CD14-positive monocyte (primary cell): Measurements from ENCODE around the gene ST6GALNAC2. TPM values are rescaled to one million over a fixed set of nuclear protein-coding genes. Genes with fewer than 3 reads are reported as not detected.

Source experiments
- DNase-seq, 3 donors: peaks; one replicate each; pipeline ENCODE4 v3.0.0-alpha.2; 2011 to 2022
- H2AFZ ChIP-seq: 2 replicates; pipeline ENCODE4 v1.6.0; 2012; ENCODE audit warnings: mild to moderate bottlenecking, low read depth, low read length, inconsistent platforms; ENCODE audit not compliant: insufficient read depth, poor library complexity, severe bottlenecking
- H3K27ac ChIP-seq, 2 donors: 1 replicate in 1 of 2; 2 replicates in 1 of 2; pipeline ENCODE4 v1.5.1; 2012 to 2013; ENCODE audit warnings: low read length in 2 of 2, control low read depth in 1 of 2, inconsistent platforms in 1 of 2, low read depth in 1 of 2, mild to moderate bottlenecking in 1 of 2
- H3K27me3 ChIP-seq, 2 donors: one replicate each; pipeline versions ENCODE4 v1.6.0 to v1.6.1; 2011 to 2013; ENCODE audit warnings: low read length in 2 of 2; ENCODE audit not compliant: control insufficient read depth in 2 of 2, insufficient read depth in 2 of 2
- H3K36me3 ChIP-seq, 2 donors: replicated peaks in 1 of 2; 1 replicate in 1 of 2; 2 replicates in 1 of 2; pipeline versions ENCODE4 v1.5.1 to v1.6.1; 2012 to 2013; ENCODE audit warnings: low read length in 2 of 2, control low read depth in 1 of 2, inconsistent platforms in 1 of 2, mild to moderate bottlenecking in 1 of 2; ENCODE audit not compliant: insufficient read depth in 2 of 2, control insufficient read depth in 1 of 2
- H3K4me1 ChIP-seq, 2 donors: 1 replicate in 1 of 2; 2 replicates in 1 of 2; pipeline versions ENCODE4 v1.5.1 to v1.6.1; 2012 to 2013; ENCODE audit warnings: low read length in 2 of 2, control low read depth in 1 of 2, inconsistent platforms in 1 of 2, mild to moderate bottlenecking in 1 of 2, moderate library complexity in 1 of 2; ENCODE audit not compliant: insufficient read depth in 2 of 2, control insufficient read depth in 1 of 2
- H3K4me2 ChIP-seq: replicated peaks from 2 replicates; pipeline ENCODE3; 2012; ENCODE audit warnings: low read length, moderate library complexity, mild to moderate bottlenecking; ENCODE audit not compliant: poor library complexity, severe bottlenecking; ENCODE audit errors: extremely low read depth
- H3K4me3 ChIP-seq, 3 experiments: fragments of 200-600 bp in 1 of 3; sonication (generic) in 1 of 3; replicated peaks in 1 of 3; 1 replicate in 2 of 3; 2 replicates in 1 of 3; pipeline ENCODE4 v1.5.1; 2011 to 2013; ENCODE audit warnings: low read length in 3 of 3, mild to moderate bottlenecking in 3 of 3, control low read depth in 2 of 3, low read depth in 2 of 3, inconsistent platforms in 1 of 3, moderate library complexity in 1 of 3
- H3K79me2 ChIP-seq: 2 replicates; pipeline ENCODE4 v1.6.0; 2012; ENCODE audit warnings: mild to moderate bottlenecking, control low read depth, inconsistent platforms, low read length, moderate library complexity; ENCODE audit not compliant: insufficient read depth
- H3K9ac ChIP-seq: 2 replicates; pipeline ENCODE4 v1.6.0; 2017; ENCODE audit warnings: low read length, mild to moderate bottlenecking; ENCODE audit not compliant: insufficient read depth, poor library complexity, severe bottlenecking
- H3K9me3 ChIP-seq, 2 donors: replicated peaks in 1 of 2; 1 replicate in 1 of 2; 2 replicates in 1 of 2; pipeline versions ENCODE4 v1.5.1 to v1.6.1; 2012 to 2013; ENCODE audit warnings: low read length in 2 of 2, control low read depth in 1 of 2; ENCODE audit not compliant: control insufficient read depth in 1 of 2, insufficient read depth in 1 of 2
- H4K20me1 ChIP-seq: 2 replicates; pipeline ENCODE4 v1.6.0; 2012; ENCODE audit warnings: mild to moderate bottlenecking, low read length, control low read depth, moderate library complexity; ENCODE audit not compliant: insufficient read depth
- H3K27ac Mint-ChIP-seq, 7 donors: one replicate each; pipeline ENCODE4 v1.8.0; 2020; ENCODE audit warnings: mild to moderate bottlenecking in 7 of 7, mixed read lengths in 7 of 7, moderate library complexity in 6 of 7, inconsistent platforms in 2 of 7
- H3K27me3 Mint-ChIP-seq, 3 donors: one replicate each; pipeline ENCODE4 v1.8.0; 2021 to 2022; ENCODE audit warnings: low read depth in 3 of 3, mild to moderate bottlenecking in 3 of 3, mixed read lengths in 3 of 3, moderate library complexity in 3 of 3, inconsistent platforms in 1 of 3
- H3K36me3 Mint-ChIP-seq, 2 donors: one replicate each; pipeline ENCODE4 v1.8.0; 2020; ENCODE audit warnings: mixed read lengths in 2 of 2, inconsistent platforms in 1 of 2, mild to moderate bottlenecking in 1 of 2
- H3K4me1 Mint-ChIP-seq: one replicate; pipeline ENCODE4 v1.8.0; 2020; ENCODE audit warnings: mild to moderate bottlenecking, mixed read lengths
- H3K4me3 Mint-ChIP-seq, 2 donors: one replicate each; pipeline ENCODE4 v1.8.0; 2020; ENCODE audit warnings: mild to moderate bottlenecking in 2 of 2, mixed read lengths in 2 of 2, moderate library complexity in 1 of 2
- H3K9me3 Mint-ChIP-seq, 7 donors: one replicate each; pipeline ENCODE4 v1.8.0; 2020 to 2022; ENCODE audit warnings: mixed read lengths in 7 of 7, mild to moderate bottlenecking in 6 of 7, moderate library complexity in 6 of 7, inconsistent platforms in 2 of 7
- WGBS: methylation state at CpG from one replicate; pipeline ENCODE4 v1.1.5; 2013; ENCODE audit warnings: missing lambda C conversion rate; ENCODE audit not compliant: insufficient coverage; 5-methylcytosine and 5-hydroxymethylcytosine counted together
- intact Hi-C, 2 donors: fragments of 100-400 bp; cut with micrococcal nuclease; formaldehyde crosslinking; loops; one replicate each; pipeline versions ENCODE4 v1.15.0 to v1.15.1; 2023
- polyA plus RNA-seq, 3 donors: library from polyadenylated mRNA; depleted of rRNA in 1 of 3; unstranded in 2 of 3; stranded (reverse) in 1 of 3; fragments of 300-500 nt in 2 of 3; fragments of >200 nt in 1 of 3; fragmentation: Illumina TruSeq in 2 of 3; gene quantifications; 1 replicate in 2 of 3; 2 replicates in 1 of 3; pipeline ENCODE4 v1.2.3, GENCODE V29; 2012 to 2021
- TF ChIP-seq, protein P1 (sequence below): fragments of 200-600 bp; IDR thresholded peaks from one replicate; pipeline ENCODE4 v1.8.0; 2022; ENCODE audit warnings: antibody characterized with exemption, mild to moderate bottlenecking

ST6GALNAC2 gene
- polyA plus RNA-seq, 3 donors = 8.3 to 11.8 (median 11.8) TPM

DNA sequence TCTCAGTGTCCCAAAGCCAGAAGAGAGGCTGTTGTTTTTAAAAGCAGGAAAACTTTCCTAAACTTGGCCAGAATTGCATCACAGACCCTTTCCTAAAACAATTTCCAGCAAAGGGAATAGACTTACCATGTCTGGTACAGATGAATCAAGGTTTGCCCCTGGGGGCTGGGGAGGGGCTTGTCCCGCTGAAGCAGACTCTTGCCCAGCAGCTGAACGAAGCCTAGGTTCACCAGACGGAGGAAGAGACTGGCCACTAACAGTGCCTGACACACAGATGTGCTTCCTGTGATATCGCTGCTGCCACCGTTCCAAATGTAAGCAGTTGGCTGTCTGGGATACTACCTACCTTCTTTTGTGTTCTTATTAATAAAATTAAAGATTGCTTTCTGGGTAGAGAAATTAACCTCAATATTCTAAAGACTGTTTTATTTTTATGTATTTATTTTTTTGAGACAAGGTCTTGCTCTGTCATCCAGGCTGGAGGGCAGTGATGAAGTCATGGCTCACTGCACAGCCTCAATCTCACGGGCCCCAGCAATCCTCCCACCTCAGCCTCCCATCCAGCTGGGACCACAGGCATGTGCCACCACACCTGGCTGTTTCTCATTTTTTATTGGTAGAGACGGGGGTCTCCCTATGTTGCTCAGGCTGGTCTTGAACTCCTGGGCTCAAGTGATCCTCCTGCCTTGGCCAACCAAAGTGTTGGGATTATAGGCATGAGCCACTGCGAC is 32.3 kb downstream of the ST6GALNAC2 start:
- no peaks in the 10 kb centered on the region for H3K9me3 Mint-ChIP-seq
- no peak overlapping the region for H2AFZ ChIP-seq
- H3K79me2 ChIP-seq = peaks cover 14% of the 10 kb centered on the region
- H3K9me3 ChIP-seq = no peaks in the 10 kb centered on the region
- intact Hi-C loops = loop anchor here in 1 of 2 donors (5.0 kb wide), 1 partner anchor 34 kb away; the partner anchor contains the start of gene ST6GALNAC2
- no peak overlapping the region for H3K4me2 ChIP-seq
- H3K4me3 Mint-ChIP-seq = no peak overlapping the region
- H3K4me1 Mint-ChIP-seq = peaks cover 37% of the 10 kb centered on the region
- peaks cover 2% of the 10 kb centered on the region in 2 donors for H3K36me3 Mint-ChIP-seq
- peaks cover 0 to 3% (median 0%) of the 10 kb centered on the region in 3 donors for H3K27me3 Mint-ChIP-seq
- no peak for DNase-seq
- H3K27ac Mint-ChIP-seq = peak overlapping the region in 2 of 7 donors; percentile 5 to 78
- peaks cover 31 to 42% of the 10 kb centered on the region in 2 donors for H3K4me1 ChIP-seq
- H3K9ac ChIP-seq = no peak overlapping the region
- no peak overlapping the region for H3K4me3 ChIP-seq
- 39% methylated on average over 6 of the region's 8 CpGs for WGBS
- H3K27me3 ChIP-seq = no peaks in the 10 kb centered on the region
- no peak overlapping the region for H3K27ac ChIP-seq
- no peaks in the 10 kb centered on the region for H4K20me1 ChIP-seq
- H3K36me3 ChIP-seq = no peaks in the 10 kb centered on the region
- TF ChIP-seq, protein P1, sequence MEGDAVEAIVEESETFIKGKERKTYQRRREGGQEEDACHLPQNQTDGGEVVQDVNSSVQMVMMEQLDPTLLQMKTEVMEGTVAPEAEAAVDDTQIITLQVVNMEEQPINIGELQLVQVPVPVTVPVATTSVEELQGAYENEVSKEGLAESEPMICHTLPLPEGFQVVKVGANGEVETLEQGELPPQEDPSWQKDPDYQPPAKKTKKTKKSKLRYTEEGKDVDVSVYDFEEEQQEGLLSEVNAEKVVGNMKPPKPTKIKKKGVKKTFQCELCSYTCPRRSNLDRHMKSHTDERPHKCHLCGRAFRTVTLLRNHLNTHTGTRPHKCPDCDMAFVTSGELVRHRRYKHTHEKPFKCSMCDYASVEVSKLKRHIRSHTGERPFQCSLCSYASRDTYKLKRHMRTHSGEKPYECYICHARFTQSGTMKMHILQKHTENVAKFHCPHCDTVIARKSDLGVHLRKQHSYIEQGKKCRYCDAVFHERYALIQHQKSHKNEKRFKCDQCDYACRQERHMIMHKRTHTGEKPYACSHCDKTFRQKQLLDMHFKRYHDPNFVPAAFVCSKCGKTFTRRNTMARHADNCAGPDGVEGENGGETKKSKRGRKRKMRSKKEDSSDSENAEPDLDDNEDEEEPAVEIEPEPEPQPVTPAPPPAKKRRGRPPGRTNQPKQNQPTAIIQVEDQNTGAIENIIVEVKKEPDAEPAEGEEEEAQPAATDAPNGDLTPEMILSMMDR = no peak

DNA sequence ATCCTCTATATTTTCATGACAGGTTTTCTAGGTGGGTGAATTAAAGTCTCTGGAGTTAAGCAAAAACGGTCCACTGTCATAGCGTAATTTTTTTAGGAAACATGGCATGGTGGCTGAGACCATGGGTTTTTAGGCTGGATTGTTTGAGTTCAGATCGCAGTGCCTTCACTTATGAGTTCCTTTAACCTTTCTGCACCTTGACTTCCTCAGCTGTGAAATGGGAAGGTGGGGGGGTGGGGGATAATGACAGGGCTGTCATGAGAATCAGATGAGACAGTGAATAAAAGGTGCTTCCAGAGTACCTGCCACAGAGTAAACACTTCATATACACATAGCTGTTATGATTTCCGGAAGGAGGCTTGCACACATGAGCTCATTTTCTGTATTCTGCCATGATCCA is 34.0 kb downstream of the ST6GALNAC2 start:
- Mint-ChIP-seq H3K4me3 (no peak overlapping the region), H3K27ac (peak overlapping the region in 1 of 7 donors; percentile 6), H3K9me3 (no peaks in the 10 kb centered on the region), H3K4me1 (peaks cover 28% of the 10 kb centered on the region), H3K27me3 (peaks cover 0 to 3% (median 0%) of the 10 kb centered on the region in 3 donors), H3K36me3 (peaks cover 2% of the 10 kb centered on the region in 2 donors)
- H3K36me3 ChIP-seq = no peaks in the 10 kb centered on the region
- WGBS = no CpG with 5 or more reads among the region's 4 CpGs
- intact Hi-C loops = loop anchor here in 1 of 2 donors (5.0 kb wide), 1 partner anchor 36 kb away; the partner anchor contains the start of gene ST6GALNAC2
- H2AFZ ChIP-seq = no peak overlapping the region
- peak overlapping the region in 1 of 2 donors; percentile 82 for H3K27ac ChIP-seq
- TF ChIP-seq, protein P1 = no peak
- DNase-seq = no peak
- no peaks in the 10 kb centered on the region for H4K20me1 ChIP-seq
- H3K4me3 ChIP-seq = no peak overlapping the region
- peaks cover 22 to 28% of the 10 kb centered on the region in 2 donors for H3K4me1 ChIP-seq
- H3K27me3 ChIP-seq = no peaks in the 10 kb centered on the region
- no peak overlapping the region for H3K9ac ChIP-seq
- H3K9me3 ChIP-seq = no peaks in the 10 kb centered on the region
- H3K4me2 ChIP-seq = peak overlapping the region; percentile 57
- peaks cover 4% of the 10 kb centered on the region for H3K79me2 ChIP-seq
